ENCODE results near the gene SUSD5. TPM values are rescaled to one million over a fixed set of nuclear protein-coding genes. Genes with fewer than 3 reads are reported as not detected.

Gene SUSD5
- polyA plus RNA-seq, 1 of the 3 experiments (the other 2 are of a cell fraction): 1.2 TPM

- DNase-seq: no peak
- Histone ChIP-seq H3K27me3 (ENCODE audit: insufficient read depth) (no peaks in the 10 kb centered on the region), H3K9me2 (no peaks in the 10 kb centered on the region), H3F3A (replicated peaks; ENCODE audit: insufficient read depth) (peaks cover 16% of the 10 kb centered on the region), H3K36me3 (replicated peaks in 1 of 2; ENCODE audit: control insufficient read depth in 1 of 2, insufficient read depth in 2 of 2, low read length in 1 of 2) (no peaks in the 10 kb centered on the region), H3K27ac (ENCODE audit: low read depth in 2 of 2, low read length in 1 of 2) (no peak overlapping the region), H3K9ac (no peak overlapping the region), H3K4me2 (no peak overlapping the region), H3K9me3 (no peaks in the 10 kb centered on the region), H2AFZ (ENCODE audit: low read depth) (no peak overlapping the region), H3K79me2 (ENCODE audit: insufficient read depth) (peaks cover 17% of the 10 kb centered on the region), H3K4me1 (ENCODE audit: control insufficient read depth in 1 of 2, insufficient read depth in 2 of 2, low read depth in 1 of 2, low read length in 1 of 2) (peaks cover 0 to 8% of the 10 kb centered on the region in 2 experiments; a peak in 1 of 4 replicates), H3K4me3 (ENCODE audit: low read depth in 2 of 2, low read length in 1 of 2) (no peak overlapping the region), H4K20me1 (ENCODE audit: insufficient read depth) (no peaks in the 10 kb centered on the region)
- no peak for TF ChIP-seq ZBTB33 (IDR thresholded peaks at IDR 0.05; ENCODE audit: borderline replicate concordance, low read depth)
- no peak for TF ChIP-seq NFIC (IDR thresholded peaks at IDR 0.05; ENCODE audit: borderline replicate concordance)
- no peak for TF ChIP-seq MEF2A (IDR thresholded peaks at IDR 0.05; ENCODE audit: borderline replicate concordance, low read depth)
- no peak for TF ChIP-seq RCOR1 (IDR thresholded peaks at IDR 0.05; ENCODE audit: low read length)
- no peak for TF ChIP-seq IRF3 (IDR thresholded peaks at IDR 0.05; ENCODE audit: low read depth, low read length)
- TF ChIP-seq TAF1 (IDR thresholded peaks at IDR 0.05; ENCODE audit: borderline replicate concordance, low read depth, low read length): no peak
- no peak for TF ChIP-seq ELF1 (IDR thresholded peaks at IDR 0.05)
- no peak for TF ChIP-seq USF2 (IDR thresholded peaks at IDR 0.05; ENCODE audit: borderline replicate concordance, low read depth, low read length)
- TF ChIP-seq POLR2AphosphoS5 (IDR thresholded peaks at IDR 0.05; ENCODE audit: low read depth, low read length): no peak
- no peak for TF ChIP-seq FOSL2 (IDR thresholded peaks at IDR 0.05; ENCODE audit: borderline replicate concordance, low read depth)
- TF ChIP-seq CTCF (IDR thresholded peaks at IDR 0.05): no peak
- no peak for TF ChIP-seq MXI1 (IDR thresholded peaks at IDR 0.05; ENCODE audit: low read depth, low read length)
- TF ChIP-seq SMC3 (IDR thresholded peaks at IDR 0.05; ENCODE audit: low read depth, low read length): no peak
- no peak for TF ChIP-seq GATA2 (CRISPR knock-in tag; IDR thresholded peaks at IDR 0.05)
- 84% methylated on average over 2 of the region's 2 CpGs for WGBS (ENCODE audit: low lambda C conversion rate)
- ChIA-PET CTCF (no interaction called here), POLR2A (no interaction called here)
These were observed 118.4 kb downstream of the SUSD5 start for GRCh38 chr3:33100229-33100628.

Small RNAs within 50 kb of the gene (small RNA-seq; reads per million reads assigned to genes)
- gene AC123900.1 (0 to 3.4 (median 0) reads per million in 7 experiments), gene RN7SL296P (0 reads per million in 7 experiments)

Other genes with a start within 250 kb of the SUSD5 start
- gene GLB1, start 121.7 kb downstream of the SUSD5 start, polyA plus RNA-seq (2012; rRNA removed): 80.3 and 102 TPM in 2 replicates
- 1.4 and 1.7 TPM in 2 replicates for gene TMPPE, start 121.7 kb downstream of the SUSD5 start, polyA plus RNA-seq (2012; rRNA removed)
- 198 and 240 TPM in 2 replicates for gene CRTAP, start 104.8 kb downstream of the SUSD5 start, polyA plus RNA-seq (2012; rRNA removed)
- 13.7 and 21.2 TPM in 2 replicates for gene FBXL2, start 58.6 kb upstream of the SUSD5 start, polyA plus RNA-seq (2012; rRNA removed)
- gene UBP1, start 221.6 kb upstream of the SUSD5 start, polyA plus RNA-seq (2012; rRNA removed): 45.5 and 64.0 TPM in 2 replicates

Measured in SK-N-SH (cell line).